Measurements from ENCODE around the gene CHCHD4.

Gene CHCHD4

DNA sequence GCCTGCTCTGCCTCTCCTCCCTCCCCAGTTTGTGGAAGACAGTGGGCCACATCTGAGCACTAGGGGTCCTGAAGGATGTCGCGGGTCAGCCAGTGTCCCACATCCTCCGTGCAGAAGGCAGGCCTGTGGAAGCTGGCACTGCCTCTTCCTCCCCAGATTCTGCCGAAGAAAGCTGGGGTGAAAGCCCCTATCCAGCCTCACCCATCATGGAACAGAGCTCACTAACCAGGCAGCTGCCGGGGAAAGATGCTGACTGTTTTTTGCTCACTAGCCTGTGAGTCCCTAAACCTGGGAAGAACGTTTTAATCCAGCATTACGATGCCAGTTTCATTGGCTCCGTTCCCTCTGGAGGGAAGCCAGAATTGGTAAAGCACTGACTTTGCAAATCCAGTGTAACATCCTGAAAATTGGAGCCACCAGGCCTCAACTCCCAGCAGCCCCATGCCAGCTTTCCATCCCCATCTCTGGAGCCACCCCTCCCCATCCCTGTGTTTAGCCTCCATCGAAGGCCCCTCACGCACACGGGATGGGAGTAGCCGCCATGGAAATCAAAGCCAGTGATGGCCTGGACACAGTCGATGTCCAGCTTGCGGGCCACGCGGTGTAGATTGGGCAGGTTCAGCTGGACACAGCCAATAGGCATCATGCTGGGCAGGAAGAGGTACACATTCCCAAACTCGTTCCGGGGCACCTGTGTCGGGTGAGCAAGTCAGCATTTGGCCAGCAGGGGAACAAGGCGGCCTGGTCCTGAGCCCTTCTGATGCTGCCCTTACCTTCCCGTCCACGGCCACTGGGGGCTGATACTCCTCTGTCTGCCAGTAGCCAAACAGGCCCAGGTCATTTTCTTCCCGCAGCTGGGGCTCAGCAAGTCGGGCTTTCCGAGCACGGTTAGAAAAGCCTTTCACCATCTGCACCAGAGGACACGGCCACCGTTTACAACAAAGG is 23.6 kb upstream of the CHCHD4 start:
- DNase-seq, result peak in 1 of 2 donors; percentile 9

- peak in 1 of 2 donors; percentile 14 for DNase-seq
Measured at GRCh38 chr3:14147617-14148016, 22.9 kb upstream of the CHCHD4 start.

DNA sequence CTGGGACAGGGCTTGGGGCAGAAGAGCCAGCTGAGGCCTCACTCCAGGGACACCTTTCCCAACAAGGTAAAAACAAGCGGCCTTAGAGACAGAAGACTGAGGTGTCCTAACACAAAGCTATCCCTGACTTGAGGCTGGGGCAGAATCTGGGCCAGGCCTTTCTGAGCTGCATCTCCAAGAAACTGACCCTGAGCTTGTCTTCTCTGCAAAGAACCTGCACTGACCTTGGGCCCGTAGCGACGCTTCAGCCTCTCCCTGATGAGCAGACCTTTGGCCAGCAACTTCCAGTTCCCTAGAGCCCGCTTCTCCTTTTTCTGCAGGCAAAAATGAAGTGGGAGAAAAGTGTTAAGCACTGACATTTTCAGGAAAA is 22.4 kb upstream of the CHCHD4 start:
- DNase-seq, result peak in 1 of 2 donors; percentile 7

DNA sequence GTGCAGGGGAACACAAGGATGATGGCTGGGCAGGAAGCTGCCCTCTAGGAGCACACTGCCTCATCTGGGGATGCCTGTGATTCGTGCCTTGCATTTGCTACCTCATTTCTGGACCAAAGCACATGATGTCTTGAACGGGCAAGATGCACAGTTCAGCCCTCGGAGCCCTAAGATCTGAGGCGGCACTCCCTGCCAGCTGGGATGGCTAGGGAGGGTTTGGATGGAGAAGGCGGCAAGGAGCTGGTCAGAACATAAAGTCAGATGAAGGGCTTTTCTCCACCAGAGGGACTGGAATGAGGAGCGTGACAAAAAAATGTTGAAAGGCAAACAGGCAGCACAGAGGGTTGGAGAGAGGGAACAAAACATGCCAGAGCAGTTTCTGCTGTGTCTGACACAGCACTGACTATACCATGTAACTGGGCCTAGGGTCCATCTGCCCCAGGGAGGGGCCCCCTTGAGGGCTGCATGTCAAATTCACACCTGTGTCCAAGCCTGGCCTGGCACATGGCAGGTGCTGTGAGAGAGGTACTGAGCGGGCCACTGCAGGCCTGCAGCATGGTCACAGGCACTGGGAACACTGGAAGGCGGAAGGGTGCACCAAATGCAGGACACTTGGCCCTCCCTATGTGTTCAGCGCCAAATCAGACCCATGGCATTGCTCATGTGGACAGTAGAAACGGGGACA is 21.9 kb upstream of the CHCHD4 start:
- DNase-seq, result peak in 1 of 2 donors; percentile 9

DNA sequence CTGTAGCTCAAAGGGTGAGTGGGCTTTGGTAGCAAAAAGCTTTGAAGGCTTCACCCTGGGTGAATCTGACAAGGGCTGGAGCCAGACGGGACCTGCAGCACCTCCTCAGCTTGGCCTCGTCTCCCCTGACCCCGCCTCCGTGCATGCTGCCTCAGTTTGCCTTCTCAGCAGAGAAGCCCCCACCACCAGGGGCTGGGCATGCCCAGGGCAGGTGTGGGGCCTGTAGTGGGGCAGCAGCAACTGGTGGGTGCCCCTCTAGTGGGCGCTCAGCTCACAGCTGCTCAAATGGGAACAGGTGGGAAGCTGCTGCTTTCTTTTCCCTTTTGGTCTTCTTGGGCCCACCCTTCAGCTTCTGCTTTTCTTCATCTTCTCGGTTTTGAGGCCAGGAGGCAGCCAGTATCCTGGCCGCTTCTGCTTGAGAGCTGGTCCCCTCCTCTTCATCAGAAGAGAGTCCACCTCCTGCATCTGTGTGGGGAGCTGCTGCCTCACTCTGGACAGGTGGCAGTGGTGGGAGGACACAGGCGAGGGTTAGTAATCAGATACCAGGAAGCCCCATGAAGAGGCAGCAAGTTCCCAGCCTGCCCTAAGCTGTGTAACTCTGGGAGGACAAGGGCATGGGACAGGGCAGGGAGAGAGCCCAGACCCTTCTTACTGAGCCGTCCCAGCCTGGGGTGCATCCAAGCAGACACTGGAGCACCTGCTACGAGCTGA is 21.2 kb upstream of the CHCHD4 start:
- peak in 1 of 2 donors; percentile 15 for DNase-seq

DNA sequence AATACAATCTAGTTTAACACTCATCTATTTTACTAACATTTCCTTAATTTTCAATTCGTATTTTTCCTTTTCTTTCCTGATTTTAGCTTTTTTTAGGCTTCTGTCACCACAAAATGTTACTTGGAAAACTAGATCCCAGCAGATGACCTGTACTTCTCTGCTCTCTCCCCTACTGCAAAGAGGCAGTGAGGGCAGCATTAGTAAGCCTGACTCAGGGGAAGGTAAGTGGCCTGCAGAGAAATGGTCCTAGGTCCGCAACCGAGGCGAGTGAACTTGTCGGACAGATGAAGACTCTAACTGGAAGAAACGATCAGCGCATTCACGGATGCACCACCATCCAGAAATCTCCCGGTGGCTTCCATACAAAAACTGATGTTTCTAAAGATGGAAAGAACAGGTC is 20.6 kb upstream of the CHCHD4 start:
- DNase-seq, result no peak

DNA sequence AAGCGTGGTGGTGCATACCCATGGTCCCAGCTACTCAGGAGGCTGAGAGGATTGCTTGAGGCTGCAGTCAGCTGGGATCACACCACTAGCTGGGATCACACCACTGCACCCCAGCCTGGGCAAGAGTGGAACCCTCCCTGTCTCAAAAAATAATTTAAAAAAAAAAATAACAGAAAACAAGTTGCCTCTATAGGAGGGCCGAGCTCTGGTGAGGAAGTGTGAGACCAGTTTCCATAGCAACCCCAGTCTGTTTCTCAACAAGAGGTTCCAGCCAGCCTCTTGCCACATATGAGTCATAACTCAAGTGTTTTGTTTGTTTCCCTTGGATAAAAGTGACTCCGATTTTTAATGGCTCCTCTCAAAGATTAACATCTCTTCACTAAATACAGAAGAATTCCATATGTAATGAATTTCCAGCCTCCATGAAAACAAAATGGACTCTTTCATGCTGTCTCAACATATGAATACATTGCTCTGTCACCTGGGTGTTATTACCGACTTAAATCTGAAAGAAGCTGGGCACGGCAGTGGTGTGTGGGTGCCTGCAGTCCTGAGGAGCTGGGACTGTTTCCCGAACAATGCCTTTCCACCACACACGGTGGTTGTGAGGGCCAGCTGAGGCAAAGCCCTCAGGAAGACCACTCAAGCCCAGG is 19.9 kb upstream of the CHCHD4 start:
- DNase-seq, result peak; percentile 26 to 65

GRCh38 chr3:14143271-14144225 is 18.9 kb upstream of the CHCHD4 start:
- no peak for DNase-seq

- DNase-seq, result peak; percentile 35 to 55
Measured at GRCh38 chr3:14142567-14143270, 18.0 kb upstream of the CHCHD4 start.

DNA sequence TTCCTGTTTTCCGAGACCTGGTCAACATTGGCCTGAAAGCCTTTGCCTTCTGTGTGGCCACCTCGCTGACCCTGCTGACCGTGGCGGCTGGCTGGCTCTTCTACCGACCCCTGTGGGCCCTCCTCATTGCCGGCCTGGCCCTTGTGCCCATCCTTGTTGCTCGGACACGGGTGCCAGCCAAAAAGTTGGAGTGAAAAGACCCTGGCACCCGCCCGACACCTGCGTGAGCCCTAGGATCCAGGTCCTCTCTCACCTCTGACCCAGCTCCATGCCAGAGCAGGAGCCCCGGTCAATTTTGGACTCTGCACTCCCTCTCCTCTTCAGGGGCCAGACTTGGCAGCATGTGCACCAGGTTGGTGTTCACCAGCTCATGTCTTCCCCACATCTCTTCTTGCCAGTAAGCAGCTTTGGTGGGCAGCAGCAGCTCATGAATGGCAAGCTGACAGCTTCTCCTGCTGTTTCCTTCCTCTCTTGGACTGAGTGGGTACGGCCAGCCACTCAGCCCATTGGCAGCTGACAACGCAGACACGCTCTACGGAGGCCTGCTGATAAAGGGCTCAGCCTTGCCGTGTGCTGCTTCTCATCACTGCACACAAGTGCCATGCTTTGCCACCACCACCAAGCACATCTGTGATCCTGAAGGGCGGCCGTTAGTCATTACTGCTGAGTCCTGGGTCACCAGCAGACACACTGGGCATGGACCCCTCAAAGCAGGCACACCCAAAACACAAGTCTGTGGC is 17.1 kb upstream of the CHCHD4 start:
- DNase-seq, result no peak

- no peak for DNase-seq
Measured at GRCh38 chr3:14141144-14141543, 16.5 kb upstream of the CHCHD4 start.

DNA sequence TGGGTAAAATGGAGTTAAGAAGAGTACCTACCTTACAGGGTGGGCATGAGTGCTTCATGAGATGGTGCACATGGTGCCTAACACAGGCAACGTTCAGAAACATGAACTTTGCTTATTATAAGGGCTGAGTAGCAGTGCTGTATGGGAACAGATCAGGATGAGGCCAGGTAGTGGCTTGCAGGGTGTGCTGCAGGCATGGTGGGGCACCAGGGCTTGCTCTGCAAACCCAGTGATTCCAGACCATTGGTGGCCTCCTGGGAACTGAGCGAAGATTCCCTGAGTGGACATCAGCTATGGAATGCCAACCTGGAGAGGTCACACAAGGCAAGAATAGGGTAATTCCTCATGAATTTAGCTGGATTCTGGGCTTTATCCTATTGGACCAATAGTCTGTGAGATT is 16.0 kb upstream of the CHCHD4 start:
- no peak for DNase-seq

DNA sequence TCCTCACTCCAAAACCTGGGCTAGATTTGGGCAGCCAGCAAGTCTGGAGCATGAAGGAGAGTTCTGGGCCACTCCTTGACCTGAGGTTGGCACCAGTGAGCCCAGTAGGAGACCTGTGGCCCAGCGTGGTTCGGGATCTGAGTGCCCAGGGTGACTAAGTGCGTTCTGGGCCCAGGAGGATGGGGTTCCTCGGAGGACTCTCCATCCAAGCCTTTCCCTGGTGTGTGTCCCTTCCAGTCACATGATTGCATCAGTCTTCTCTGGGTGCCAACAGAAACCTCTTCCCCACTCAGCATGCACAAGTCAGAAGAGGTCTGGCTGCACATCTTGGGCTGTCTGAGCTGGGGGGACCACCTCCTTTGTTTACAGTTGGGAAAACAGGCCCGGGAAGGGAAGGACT is 15.1 kb upstream of the CHCHD4 start:
- DNase-seq, result no peak

- DNase-seq, result no peak
Measured at GRCh38 chr3:14138878-14139655, 14.4 kb upstream of the CHCHD4 start.

DNA sequence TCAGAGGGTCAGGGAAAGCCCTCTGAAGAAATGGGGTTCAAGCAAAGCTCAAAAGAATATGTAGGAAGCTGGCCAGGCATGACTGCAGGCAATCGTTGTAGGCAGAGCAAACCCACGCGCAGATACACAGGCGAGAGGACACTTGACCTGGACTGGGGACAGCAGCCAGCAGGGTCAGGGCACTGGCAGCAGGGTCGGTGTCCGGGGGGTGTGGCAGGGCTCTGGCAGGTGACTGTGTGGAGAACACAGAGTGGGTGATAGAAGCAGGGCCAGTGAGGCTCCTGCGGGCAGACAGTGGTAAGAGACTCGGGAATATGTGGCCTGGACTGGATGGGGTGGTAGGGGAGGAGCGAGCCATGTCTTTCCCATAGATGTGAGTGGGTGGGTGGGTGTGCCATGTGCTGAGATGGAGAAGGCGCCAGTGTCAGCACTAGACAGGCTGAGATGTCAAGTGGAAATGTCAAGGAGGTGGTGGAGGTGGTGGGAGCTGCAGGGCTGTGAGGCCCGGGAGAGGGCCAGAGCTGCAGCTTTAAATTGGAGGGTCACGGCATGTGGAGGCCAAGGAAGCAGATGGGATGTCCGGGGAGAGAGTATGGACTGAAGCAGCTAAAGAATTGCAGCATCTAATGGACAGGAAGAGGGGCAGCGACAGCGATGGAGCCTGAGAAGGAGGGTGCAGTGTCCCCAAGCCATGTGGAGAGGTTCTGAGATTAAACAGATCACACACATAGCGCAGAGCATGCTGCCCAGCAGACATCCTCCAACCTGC is 13.6 kb upstream of the CHCHD4 start:
- DNase-seq, result no peak

GRCh38 chr3:14137445-14137844 is 12.8 kb upstream of the CHCHD4 start:
- DNase-seq, result no peak

- DNase-seq, result no peak
Measured at GRCh38 chr3:14137004-14137403, 12.3 kb upstream of the CHCHD4 start.

- DNase-seq, result no peak
Measured at GRCh38 chr3:14135581-14135980, 10.9 kb upstream of the CHCHD4 start.

DNA sequence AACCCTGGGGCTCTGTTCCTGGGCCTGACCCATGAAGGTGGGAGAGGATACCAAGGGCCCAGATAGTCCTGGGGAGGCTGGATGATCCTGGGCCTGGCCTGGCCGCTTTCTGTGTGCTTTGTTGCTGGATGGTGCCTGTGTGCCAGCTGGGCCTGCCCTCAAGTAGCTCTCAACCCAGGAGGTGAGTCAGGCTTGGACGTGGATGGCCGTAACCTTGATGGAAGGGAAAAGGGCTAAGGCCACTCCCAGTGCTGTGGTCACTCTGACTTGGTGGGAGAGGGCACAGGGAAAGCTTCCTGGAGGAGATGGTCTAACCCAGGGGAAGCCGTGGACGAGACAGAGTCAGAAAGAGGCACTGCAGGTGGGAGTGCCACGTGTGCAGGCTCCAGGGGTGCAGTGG is 9.6 kb upstream of the CHCHD4 start:
- no peak for DNase-seq
